T47D (cell line): ENCODE measurements around the gene RGS7.
"Not testable (repeated sequence)": the region's sequence is repeated elsewhere in the genome, so short reads cannot be mapped to it uniquely, and the experiment has no call there.

ENCODE experiments used
- DNase-seq, 2 experiments: peaks; one replicate each; pipeline versions ENCODE4 v3.0.0 to v3.0.0-alpha.2; 2011 to 2012; ENCODE audit warnings: low read depth in 1 of 2, low spot score in 1 of 2
- JUND ChIP-seq: IDR thresholded peaks from 2 replicates; pipeline ENCODE4 v1.6.1; 2012; ENCODE audit warnings: low read depth
- in situ Hi-C: cut with HindIII; loops from 2 replicates; pipeline ENCODE4 v1.10.0; 2016; ENCODE audit warnings: low sequenced_read_pairs, low pct_unique_long_range_greater_than_20kb

The RGS7 gene

DNA sequence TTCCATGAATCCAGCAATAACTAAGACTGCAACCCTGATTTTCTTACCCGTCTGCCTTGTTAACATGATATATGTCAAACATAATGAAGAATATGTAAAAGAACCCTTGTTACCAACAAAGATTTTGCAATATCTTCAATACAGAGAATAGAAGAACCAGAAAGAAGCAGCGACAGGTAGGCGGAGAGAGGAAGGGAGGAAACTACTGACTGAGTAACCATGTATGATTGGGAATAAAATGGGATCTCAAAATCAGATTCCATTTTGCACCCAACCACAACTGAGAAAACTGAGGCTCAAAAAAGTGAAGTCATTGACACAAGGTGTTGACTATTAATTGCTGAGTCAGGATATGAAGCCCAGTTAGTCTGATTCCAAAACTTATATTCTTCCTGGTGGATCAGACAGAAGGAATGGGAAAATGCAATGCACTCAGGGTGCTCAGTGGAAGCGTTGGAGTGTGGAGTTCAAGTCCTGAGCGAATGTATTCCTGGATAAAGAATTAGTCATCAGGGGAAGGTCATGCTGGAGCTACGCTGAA, 451.7 kb downstream of the RGS7 start:
- no peak for TF ChIP-seq JUND
- in situ Hi-C loops = no loop called here
- no peak for DNase-seq

DNA sequence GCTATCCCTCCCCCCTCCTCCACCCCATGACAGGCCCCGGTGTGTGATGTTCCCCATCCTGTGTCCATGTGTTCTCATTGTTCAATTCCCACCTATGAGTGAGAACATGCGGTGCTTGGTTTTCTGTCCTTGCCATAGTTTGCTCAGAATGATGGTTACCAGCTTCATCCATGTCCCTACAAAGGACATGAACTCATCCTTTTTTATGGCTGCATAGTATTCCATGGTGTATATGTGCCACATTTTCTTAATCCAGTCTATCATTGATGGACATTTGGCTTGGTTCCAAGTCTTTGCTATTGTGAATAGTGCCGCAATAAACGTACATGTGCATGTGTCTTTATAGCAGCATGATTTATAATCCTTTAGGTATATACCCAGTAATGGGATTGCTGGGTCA, 461.6 kb downstream of the RGS7 start:
- in situ Hi-C loops, DNase-seq: not testable (repeated sequence)

DNA sequence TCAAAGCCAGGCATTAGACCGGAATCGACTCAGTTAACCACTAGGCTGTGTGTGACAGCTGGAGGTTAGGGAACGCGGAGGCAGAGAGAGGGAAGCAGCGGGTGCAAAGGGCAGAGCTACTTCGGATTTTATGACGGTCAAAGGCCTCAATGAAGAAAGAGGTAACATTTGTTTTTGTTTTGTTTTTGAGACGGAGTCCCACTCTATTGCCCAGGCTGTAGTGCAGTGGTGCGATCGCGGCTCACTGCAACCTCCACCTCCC, 468.3 kb downstream of the RGS7 start:
- no peak for DNase-seq
- in situ Hi-C loops = no loop called here
- TF ChIP-seq JUND = no peak

DNA sequence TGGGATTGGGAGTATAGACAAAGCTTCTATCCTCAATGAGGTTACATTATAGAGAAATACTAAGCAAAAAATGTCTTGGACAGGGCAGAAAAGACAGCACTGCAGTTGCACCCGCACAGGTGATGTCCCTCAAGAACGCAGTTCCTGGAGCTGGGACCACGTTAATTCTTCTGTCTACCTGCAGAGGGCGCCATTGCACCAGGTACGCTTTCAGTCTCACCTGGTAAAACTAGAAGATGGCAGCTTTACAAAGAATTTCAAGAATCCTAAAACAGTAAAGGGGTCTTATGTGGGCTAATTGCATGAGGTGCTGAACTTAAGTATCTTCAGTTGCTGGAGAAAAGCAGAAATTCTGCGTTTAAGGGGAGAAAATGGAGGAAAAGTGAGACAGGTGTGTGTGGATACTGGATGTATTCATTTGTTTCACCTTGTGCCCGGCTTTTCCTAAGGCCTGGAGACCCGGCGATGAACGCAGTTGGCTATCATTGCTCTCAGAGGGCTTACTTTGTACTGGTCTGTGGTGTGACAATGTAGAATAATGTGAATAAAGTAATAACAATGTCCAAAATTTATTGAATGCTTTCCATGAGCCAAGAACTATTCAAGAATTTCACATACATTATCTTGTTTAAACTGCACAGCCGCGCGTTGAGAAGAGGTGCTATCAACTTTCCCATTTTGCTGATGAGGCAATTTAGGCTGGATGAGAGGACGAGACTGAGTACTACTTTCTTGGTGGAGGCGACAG, 468.8 kb downstream of the RGS7 start:
- in situ Hi-C loops = no loop called here
- no peak for TF ChIP-seq JUND
- peak; percentile 41 to 80 for DNase-seq

DNA sequence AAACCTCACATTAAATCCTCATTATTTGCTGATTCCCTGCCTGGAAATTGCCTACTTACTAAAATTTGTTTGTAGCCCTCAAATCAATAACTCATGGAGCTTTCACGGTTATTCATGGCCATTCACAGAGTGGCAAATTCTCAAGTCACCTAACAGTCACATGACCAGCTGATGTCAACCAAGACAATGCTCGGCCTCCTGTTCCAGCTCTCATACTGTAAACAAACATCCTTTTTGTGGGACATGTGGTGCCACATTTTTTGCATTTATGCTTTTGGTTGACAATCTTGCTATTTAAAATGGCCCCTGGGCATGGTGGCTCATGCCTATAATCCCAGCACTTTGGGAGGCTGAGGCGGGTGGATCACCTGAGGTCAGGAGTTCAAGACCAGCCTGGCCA, 473.5 kb downstream of the RGS7 start:
- in situ Hi-C loops = no loop called here
- no peak for TF ChIP-seq JUND

DNA sequence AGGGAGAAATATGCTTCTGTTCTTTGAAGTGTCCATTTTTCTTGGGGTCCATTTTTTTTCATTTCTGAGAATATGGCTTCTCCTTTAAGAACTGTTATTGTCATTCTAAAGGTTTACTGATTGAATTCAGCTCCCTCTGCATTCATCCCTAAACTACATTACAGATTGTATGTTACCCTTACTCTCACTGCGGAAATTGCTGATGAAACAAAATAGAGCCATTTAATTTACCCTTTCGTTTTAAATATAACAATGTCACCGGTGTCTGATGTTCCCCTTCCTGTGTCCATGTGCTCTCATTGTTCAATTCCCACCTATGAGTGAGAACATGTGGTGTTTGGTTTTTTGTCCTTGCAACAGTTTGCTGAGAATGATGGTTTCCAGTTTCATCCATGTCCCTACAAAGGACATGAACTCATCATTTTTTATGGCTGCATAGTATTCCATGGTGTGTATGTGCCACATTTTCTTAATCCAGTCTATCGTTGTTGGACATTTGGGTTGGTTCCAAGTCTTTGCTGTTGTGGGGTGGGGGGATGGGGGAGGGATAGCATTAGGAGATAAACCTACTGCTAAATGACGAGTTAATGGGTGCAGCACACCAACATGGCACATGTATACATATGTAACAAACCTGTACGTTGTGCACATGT, 474.2 kb downstream of the RGS7 start:
- DNase-seq, in situ Hi-C loops: not testable (repeated sequence)

More for the DNA sequence above, 473.5 kb downstream of the RGS7 start:
- no peak for DNase-seq

DNA sequence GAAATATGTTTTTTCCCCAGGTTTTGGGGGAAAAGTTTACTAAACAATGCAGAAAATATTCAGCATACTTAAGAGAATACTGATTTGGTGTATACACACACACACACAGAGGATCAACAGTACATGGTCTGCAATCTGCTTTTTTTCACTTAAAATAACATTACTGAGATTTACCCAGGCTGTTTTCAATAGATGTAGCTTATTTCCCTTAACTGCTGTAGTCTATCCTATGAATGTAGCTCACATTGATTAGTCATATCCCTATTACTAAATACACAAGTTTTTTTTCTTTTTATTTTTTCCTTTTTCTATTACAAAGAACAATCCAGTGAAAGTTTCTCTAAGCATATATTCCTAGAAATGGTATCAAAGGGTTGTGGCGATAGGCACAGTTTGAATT, 478.4 kb downstream of the RGS7 start:
- no peak for TF ChIP-seq JUND
- no peak for DNase-seq
- in situ Hi-C loops = no loop called here

DNA sequence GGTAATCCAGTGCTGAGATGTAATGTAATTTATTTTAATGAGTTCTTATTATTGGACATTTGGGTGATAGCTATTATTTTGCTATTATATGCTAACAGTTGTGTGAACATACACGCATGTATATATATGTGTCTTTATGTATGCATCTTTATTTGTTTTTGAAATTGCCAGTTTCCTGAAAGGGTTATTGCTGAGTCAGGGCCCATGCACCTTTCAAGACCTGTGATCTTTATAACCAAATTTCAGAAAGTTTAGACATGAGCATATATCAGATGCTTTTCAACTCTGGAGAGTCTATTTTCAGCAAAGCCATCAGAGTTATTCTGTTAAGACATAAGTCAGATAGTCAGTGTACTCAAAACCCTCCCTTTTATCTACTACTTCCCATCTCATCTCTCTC, 479.4 kb downstream of the RGS7 start:
- in situ Hi-C loops = no loop called here
- DNase-seq = no peak
- TF ChIP-seq JUND = no peak

DNA sequence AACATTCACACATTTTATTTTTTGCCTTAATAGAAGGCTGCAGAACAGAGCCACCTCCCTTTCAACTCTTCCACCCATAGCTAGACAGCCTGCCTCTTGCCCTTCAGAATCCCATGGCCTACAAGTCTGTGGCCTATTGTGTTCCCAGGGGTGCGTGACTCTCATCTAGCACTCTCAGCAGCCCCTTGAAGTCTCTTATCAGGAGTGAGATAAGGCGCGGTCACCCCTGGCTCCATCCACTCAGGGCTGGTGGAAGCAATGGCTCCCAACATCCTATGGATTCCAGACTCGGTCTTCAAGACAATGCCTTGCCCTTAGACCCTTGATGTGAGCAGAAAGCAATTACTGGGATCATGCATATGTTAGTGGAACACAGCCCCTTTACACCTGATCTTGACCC, 480.9 kb downstream of the RGS7 start:
- no peak for TF ChIP-seq JUND
- DNase-seq = no peak
- in situ Hi-C loops = no loop called here

DNA sequence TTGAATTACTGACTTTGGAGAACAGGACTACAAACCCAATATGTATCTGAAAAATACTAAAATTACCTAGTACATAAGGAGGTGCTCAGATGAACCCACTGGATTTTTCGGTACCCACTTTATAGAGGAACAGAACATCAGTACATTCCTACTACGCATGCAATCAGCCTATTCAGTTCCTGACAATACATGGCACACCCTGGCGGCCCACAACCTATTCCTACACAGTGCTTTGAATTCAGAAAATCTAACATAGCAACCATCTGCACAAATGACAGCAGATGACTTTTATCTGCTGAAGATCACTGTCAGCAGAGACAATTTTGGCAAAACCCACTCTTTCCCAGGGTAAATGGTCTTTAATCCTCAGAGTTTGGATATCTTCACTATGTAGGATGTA, 487.9 kb downstream of the RGS7 start:
- TF ChIP-seq JUND = no peak
- in situ Hi-C loops = no loop called here
- no peak for DNase-seq

DNA sequence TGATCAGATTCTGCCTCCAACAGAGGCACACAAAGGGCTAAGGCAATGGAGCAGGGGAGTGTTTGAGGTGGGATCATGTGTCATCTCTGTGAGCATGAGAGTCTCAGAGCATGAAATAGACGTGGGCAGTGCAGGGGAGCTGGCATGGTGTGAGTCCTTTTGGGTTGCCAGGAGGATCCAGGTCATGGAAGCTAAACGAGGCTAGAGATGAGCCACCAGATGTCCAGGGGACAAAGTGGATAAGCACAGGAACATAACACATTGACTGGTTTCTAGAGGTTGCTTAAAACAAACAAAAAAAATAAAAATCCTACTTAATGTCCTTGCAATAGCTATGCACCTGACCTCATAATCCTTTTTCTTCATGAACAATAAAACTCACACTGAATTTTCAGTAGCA, 490.3 kb downstream of the RGS7 start:
- DNase-seq = no peak
- in situ Hi-C loops = no loop called here
- TF ChIP-seq JUND = no peak

DNA sequence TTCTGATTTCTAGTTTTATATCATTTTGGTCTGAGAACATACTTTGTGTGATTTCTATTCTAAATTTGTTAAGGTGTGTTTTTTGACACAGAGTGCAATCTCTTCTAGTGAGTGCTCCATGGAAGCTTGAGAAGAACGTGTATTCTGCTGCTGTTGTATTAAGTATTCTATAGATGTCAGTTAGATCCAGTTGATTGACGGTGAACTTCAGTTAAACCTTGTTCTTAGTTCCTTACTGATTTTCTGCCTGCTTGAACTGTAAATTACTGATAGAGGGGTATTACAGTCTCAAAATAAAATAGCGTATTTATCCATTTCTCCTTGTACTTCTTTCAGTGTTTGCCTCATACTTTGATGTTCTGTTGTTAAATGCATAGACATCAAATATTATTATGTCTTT, 497.0 kb downstream of the RGS7 start:
- in situ Hi-C loops = no loop called here
- DNase-seq = no peak
- no peak for TF ChIP-seq JUND

DNA sequence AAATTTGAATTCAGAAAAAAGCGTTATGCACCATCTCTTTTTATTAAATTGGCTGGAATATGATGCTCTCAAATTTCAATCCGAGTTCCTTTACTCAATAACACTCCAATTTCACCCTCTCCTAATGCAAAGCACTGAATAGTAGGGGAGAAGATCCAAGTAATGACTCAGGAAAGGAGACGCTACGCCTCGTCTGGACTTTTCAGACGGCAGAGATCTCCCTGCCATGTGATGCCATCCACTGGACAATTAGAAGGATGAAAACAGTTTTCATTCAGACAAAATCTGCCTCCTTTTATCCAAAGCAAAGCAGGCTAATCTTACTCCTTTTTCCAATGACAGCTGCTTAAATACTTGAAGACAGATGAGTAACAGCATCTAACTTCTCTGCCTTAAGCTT, 502.6 kb downstream of the RGS7 start:
- in situ Hi-C loops = no loop called here
- DNase-seq = peak in 1 of 2 experiments; percentile 7
- TF ChIP-seq JUND = no peak

DNA sequence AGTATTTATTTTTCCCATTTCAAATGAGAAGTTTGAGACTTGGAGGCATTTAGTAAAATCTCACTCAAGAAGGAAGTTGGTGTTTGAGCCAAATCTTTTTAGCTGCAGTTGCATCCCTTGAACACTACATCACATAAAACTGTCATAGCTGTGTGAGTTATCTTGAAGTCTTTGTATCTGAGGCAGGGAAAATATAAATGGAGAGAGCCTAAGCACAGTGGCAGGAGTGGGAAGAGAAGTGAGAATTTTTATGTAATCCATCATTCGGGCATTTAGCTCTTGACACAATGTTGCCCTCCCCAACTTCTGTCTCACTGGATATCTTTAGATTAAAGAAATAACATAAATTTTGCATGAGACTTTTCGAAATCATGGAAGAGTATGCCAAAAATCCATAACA, 509.7 kb downstream of the RGS7 start:
- TF ChIP-seq JUND = no peak
- in situ Hi-C loops = no loop called here
- DNase-seq = no peak
